GM19452 (cell line): ENCODE data around the gene POP7.
"Not testable (repeated sequence)": the region's sequence is repeated elsewhere in the genome, so short reads cannot be mapped to it uniquely, and the experiment has no call there.

Experiments
- ATAC-seq: cut with Tn5 transposase; IDR thresholded peaks from one replicate; pipeline ENCODE4 v1.9.1; 2021; ENCODE audit not compliant: unreplicated experiment

POP7 gene

DNA sequence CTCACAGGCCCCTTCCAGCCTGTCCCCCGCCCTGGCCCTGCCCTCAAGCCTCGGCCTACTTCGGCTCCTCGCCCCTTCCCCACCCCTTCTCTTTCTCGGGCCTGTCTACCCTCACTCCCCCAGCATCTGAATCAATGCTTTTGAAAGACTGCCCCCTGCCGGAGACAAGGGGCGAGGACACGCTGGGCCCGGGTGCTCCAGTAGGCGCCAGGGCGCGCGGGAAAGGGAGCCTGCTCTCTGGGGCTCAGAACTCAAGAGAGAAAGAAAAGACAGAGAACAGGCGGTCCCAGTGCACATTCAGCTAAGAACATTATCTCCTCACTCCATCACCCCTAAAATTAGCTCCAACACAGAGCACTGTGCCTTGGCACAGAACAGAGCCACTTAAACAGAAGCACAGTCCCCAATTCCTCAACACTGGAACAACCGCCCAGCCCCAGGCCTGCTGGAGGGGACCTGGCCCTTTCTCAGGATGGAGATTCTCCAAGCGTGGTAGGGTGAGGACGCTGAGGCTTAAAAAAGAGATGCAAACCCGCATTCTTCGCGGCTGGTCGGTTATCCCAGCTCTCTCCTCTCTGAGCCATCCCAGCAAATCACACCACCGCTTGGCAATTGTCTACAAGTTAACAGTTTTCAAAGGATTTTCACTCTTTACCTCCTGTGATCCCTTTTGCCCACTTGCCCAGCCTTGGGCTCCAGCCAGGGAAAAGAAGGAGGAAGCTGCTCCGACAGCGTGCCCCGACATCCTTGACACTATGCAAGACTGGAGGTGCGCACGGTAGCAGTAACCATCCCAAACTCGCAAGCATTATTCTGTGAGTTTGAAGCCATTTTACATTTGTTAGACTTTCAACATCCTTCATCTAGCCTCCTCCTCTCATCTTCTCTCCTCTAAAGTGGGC lies 14.0 kb upstream of the POP7 start:
- ATAC-seq = no peak

- no peak for ATAC-seq
Measured at GRCh38 chr7:100692578-100692961, 13.4 kb upstream of the POP7 start.

- ATAC-seq = peak; percentile 40
Measured at GRCh38 chr7:100693312-100694097, 12.4 kb upstream of the POP7 start.

DNA sequence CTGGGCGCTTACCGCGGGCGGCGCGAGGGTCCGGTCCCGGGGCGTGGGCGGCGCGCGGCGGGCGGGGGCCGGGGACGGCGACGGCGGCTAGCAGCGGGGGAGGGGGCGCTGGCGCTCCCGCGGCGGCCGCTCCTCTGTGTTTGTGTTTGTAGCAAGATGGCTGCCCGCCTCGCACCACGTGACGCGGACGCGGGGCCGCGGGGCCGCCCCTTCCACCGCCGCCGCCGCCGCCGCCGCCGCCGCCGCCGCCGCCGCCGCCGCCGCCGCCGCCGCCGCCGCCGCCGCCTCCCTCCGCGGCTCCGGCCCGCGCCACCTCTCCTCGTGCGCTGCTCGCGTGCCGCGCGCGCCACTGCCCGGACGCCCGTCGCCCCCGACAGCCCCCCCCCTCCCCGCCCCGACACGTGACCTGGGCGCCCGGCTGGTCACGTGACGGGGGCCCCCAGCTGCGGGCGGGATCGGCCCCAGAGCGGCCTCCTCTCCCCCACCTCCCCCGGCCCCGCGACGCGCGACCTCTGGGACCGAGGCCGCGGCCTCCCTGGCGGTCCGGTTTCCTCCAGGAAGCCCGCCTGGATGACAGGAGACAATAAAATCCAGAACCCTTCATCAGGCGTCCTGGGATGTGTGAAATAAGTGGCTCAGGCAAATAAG lies 11.7 kb upstream of the POP7 start, which contains the start of gene GIGYF1:
GIGYF1 (minus strand) TSS at position 153 of the 648 bp plus-strand sequence. CDS start 6,012 bp downstream, outside the sequence.
- peak; percentile 47 for ATAC-seq

DNA sequence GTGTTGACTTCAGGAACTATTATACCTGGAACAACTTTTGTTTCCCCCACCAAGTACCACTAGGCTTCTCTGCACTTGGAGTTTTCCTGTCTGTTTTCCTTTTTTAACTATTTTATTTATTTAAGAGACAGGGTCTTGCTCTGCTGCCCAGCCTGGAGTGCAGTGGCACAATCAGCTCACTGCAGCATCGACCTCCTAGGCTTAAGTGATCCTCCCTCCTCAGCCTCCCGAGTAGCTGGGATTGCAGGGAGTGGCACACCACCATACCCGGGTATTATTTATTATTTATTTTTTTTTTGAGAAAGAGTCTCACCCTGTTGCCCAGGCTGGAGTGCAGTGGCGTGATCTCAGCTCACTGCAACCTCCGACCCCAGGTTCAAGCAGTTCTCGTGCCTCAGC lies 9.8 kb upstream of the POP7 start:
- no peak for ATAC-seq

- no peak for ATAC-seq
Measured at GRCh38 chr7:100699018-100699417, 6.9 kb upstream of the POP7 start.

- not testable (repeated sequence) for ATAC-seq
Measured at GRCh38 chr7:100701089-100701488, 4.8 kb upstream of the POP7 start.

DNA sequence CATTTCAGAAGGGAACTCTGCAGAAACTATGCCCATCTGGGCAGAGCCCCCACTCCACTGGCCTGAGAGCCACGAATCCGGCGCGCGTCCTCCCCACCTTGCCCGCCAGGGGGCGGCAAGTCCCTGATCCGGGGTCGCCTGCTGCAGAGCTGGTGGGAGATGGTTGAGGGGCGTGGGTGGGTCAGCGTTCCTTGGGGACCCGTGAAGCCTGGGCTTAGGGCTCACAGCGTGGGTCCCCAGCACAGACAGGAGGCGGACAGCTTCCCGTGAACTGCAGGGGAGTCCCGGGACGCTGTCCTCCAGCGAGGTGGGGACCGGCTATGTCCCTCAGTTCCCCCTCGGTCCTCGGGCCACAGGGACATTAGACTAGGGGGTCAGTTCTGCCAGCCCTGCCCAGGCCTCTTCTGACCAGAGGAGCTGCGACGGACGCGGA lies 585 bp upstream of the POP7 start:
- ATAC-seq = peak; percentile 65

- no peak for ATAC-seq
Measured at GRCh38 chr7:100706672-100707311, 871 bp downstream of the POP7 start.

DNA sequence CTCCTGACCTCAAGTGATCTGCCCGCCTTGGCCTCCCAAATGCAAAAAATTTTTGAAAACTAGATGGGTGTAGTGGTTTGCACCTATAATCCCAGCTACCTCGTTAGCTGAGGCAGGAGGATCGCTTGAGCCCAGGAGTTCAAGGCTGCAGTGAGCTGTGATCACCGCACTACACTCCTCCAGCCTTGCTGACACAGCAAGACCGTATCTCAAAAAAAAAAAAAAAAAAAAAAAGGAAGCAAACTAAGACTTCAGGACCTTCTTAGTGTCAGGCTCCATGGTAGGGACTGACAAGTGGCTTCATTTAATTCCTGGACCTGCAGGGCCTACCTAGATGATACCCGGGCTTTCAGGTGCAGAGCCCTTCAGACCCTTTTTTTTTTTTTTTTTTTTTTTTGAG lies 2.5 kb downstream of the POP7 start:
- ATAC-seq = no peak

DNA sequence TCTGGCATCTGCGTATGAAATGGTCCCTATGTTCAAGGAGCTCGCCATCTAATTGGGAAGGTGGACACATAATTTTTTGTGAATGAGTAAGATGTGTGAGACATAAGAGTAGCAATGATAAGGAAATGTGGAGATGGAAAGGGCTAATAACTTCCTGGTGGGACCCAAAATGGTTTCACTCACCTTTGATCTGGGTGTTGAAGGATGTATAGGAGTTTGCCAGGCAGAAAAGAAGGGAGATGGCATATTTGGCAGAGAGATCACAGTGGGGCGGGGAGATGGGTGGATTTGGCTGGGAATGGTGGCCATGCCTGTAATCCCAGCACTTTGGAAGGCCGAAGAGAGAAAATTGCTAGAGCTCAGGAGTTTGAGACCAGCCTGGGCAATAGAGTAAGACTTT lies 4.5 kb downstream of the POP7 start:
- ATAC-seq = no peak

DNA sequence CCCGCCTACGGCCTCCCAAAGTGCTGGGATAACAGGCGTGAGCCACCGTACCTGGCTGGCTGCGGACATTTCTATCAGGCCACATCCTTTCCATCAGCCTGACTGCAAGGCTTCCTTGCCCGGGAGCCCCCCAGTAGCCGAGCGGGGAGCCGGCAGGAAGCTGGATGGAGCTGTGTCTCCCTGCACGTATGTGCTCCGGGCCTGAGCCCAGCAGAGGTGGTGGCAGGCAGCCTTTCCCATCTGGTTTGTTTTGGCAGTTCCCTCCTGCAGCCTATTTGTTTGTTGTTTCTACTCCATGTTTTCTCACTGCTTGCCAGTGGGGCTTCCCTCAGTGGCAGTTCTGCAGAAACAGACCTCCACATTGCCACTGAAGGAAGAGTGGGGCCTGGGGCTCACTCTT lies 5.4 kb downstream of the POP7 start:
- ATAC-seq = no peak

DNA sequence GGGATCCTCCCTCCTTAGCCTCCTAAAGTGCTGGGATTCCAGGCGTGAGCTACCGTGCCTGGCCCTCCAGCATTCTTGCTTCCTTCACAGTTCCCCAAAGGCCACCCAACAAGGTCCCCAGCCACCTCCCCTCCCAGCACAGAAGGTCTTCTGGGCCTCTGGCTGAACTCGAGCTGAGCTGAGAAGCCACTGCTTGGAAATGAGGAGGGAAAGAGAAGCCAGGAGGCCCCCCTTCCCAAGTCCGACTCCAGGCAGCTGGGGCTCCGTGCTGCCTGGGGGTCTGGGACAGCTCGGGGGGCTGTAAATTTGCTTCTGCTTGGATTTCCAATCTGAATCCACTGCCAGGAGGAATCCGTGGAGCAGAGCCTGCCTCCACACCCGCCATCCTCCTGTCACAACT lies 8.8 kb downstream of the POP7 start:
- ATAC-seq = no peak

- ATAC-seq = not testable (repeated sequence)
Measured at GRCh38 chr7:100717073-100717472, 11.2 kb downstream of the POP7 start.

DNA sequence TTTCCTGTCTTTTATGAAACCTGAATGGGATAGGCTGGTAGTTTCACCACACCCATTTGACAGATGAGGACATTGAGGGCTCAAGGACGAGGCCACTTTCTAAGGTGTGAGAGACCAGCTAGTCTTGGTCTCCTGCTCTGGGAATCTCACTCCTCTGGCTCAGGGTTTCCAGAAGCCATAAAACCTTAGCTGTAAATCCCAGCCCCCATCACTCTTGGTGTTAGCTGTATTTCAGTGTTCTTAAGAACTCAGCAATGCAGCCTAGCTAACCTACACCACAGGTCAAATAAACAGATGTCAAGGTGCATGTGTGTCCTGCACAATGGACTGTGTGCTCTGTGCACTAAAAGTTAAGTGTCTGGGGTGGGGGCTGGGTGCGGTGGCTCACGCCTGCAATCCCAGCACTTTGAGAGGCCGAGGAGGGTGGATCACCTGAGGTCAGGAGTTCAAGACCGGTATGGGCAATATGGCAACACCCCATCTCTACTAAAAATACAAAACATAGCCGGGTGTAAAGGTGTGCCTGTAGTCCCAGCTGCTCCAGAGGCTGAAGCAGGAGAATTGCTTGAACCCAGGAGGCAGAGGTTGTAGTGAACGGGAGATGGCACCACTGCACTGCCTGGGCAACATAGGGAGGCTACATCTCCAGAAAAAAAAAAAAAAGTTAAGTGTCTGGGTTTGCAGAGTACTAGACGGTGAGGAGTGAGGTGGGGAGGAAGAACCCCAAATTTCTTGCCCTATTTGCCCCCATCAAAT lies 13.8 kb downstream of the POP7 start:
- ATAC-seq = no peak

GRCh38 chr7:100720279-100720670 lies 14.4 kb downstream of the POP7 start, which contains the start of gene EPO:
Gene EPO, plus strand, starts transcription at chr7:100720468. Its CDS starts 513 bp downstream, at chr7:100720981.
- ATAC-seq = no peak

DNA sequence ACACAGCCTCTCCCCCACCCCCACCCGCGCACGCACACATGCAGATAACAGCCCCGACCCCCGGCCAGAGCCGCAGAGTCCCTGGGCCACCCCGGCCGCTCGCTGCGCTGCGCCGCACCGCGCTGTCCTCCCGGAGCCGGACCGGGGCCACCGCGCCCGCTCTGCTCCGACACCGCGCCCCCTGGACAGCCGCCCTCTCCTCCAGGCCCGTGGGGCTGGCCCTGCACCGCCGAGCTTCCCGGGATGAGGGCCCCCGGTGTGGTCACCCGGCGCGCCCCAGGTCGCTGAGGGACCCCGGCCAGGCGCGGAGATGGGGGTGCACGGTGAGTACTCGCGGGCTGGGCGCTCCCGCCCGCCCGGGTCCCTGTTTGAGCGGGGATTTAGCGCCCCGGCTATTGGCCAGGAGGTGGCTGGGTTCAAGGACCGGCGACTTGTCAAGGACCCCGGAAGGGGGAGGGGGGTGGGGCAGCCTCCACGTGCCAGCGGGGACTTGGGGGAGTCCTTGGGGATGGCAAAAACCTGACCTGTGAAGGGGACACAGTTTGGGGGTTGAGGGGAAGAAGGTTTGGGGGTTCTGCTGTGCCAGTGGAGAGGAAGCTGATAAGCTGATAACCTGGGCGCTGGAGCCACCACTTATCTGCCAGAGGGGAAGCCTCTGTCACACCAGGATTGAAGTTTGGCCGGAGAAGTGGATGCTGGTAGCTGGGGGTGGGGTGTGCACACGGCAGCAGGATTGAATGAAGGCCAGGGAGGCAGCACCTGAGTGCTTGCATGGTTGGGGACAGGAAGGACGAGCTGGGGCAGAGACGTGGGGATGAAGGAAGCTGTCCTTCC lies 15.0 kb downstream of the POP7 start:
- ATAC-seq = no peak

DNA sequence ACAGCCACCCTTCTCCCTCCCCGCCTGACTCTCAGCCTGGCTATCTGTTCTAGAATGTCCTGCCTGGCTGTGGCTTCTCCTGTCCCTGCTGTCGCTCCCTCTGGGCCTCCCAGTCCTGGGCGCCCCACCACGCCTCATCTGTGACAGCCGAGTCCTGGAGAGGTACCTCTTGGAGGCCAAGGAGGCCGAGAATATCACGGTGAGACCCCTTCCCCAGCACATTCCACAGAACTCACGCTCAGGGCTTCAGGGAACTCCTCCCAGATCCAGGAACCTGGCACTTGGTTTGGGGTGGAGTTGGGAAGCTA lies 15.5 kb downstream of the POP7 start:
- no peak for ATAC-seq

- no peak for ATAC-seq
Measured at GRCh38 chr7:100722480-100723212, 16.7 kb downstream of the POP7 start.
